ENCODE results near the gene AQP1. TPM values are rescaled to one million over a fixed set of nuclear protein-coding genes. Genes with fewer than 3 reads are reported as not detected.

The AQP1 gene
- total and polyA plus RNA-seq, 2 of the 8 experiments (the other 6 are each of a cell fraction or from before 2014, with no cell fraction given) = 0.18 to 0.19 TPM

- no peak overlapping the region; the same call in 1 of the 2 replicates for H4K8ac ChIP-seq (ENCODE audit: extremely low read depth, insufficient read depth, low read length)
- ChIA-PET CTCF (ENCODE audit: partially characterized antibody) (interaction anchor here (0.8 to 2.0 kb wide), 6 partner anchors 10 to 138 kb away, joined by 3 to 9 read pairs (median 4); no protein-coding TSS in a partner anchor), POLR2A (ENCODE audit: partially characterized antibody) (interaction anchor here (0.8 kb wide), 1 partner anchor 11 kb away, joined by 3 read pairs; no protein-coding TSS in a partner anchor)
- no peak overlapping the region for H2BK15ac ChIP-seq (ENCODE audit: low read length)
- H3K36me3 ChIP-seq (ENCODE audit: control insufficient read depth in 2 of 4, insufficient read depth in 4 of 4, low read length in 3 of 4) = no peaks in the 10 kb centered on the region
- H2BK20ac ChIP-seq (ENCODE audit: low read length) = no peak overlapping the region
- no peak overlapping the region for H2BK12ac ChIP-seq (ENCODE audit: low read depth, low read length)
- H3K56ac ChIP-seq (replicated peaks; ENCODE audit: insufficient read length, low read depth, low read length) = no peak overlapping the region
- H3K27me3 ChIP-seq (replicated peaks in 1 of 4; ENCODE audit: control insufficient read depth in 3 of 4, extremely low read depth in 1 of 4, insufficient read depth in 3 of 4, low read length in 3 of 4) = no peaks in the 10 kb centered on the region; a peak in 1 of 7 replicates
- H3K23ac ChIP-seq (ENCODE audit: insufficient read length) = no peak overlapping the region
- no peak overlapping the region for H3K4me3 ChIP-seq (ENCODE audit: extremely low read depth in 1 of 4, insufficient read depth in 2 of 4, low read depth in 3 of 4, low read length in 4 of 4)
- no peaks in the 10 kb centered on the region for H3K79me2 ChIP-seq (ENCODE audit: control insufficient read depth in 1 of 2, insufficient read depth in 2 of 2, low read length in 2 of 2)
- no peak overlapping the region for H4K91ac ChIP-seq (replicated peaks; ENCODE audit: insufficient read length, low read length)
- no peak overlapping the region for H2AFZ ChIP-seq (ENCODE audit: low read length)
- no peak overlapping the region for H2BK120ac ChIP-seq (replicated peaks; ENCODE audit: low read depth, low read length)
- H3K4me1 ChIP-seq (replicated peaks in 1 of 4; ENCODE audit: control insufficient read depth in 3 of 4, insufficient read depth in 4 of 4, low read length in 3 of 4) = no peaks in the 10 kb centered on the region
- no peak overlapping the region for H3K9ac ChIP-seq (replicated peaks in 1 of 4; ENCODE audit: extremely low read depth in 1 of 4, low read depth in 3 of 4, low read length in 3 of 4)
- H3K27ac ChIP-seq (ENCODE audit: low read depth, low read length) = no peak overlapping the region
- no peak for FAIRE-seq
- no peak overlapping the region for H2AK5ac ChIP-seq (ENCODE audit: low read depth, low read length)
- WGBS, 2 experiments (ENCODE audit: extremely low coverage in 1 of 2, insufficient coverage in 1 of 2, insufficient read length in 1 of 2, insufficient replicate concordance in 2 of 2, low coverage in 1 of 2, low lambda C conversion rate in 2 of 2, missing lambda C conversion rate in 1 of 2) = 90% methylated on average over 9 of the region's 9 CpGs; no CpG with 5 or more reads in 1 of the 2 experiments
- H3K4me2 ChIP-seq (ENCODE audit: insufficient read depth in 1 of 2, low read depth in 2 of 2, low read length in 2 of 2) = no peak overlapping the region
- H3K79me1 ChIP-seq (ENCODE audit: low read depth, low read length) = no peaks in the 10 kb centered on the region
- H3K14ac ChIP-seq (ENCODE audit: insufficient read length) = no peak overlapping the region
- H2BK5ac ChIP-seq (ENCODE audit: low read depth, low read length) = no peak overlapping the region
- H3K9me3 ChIP-seq (ENCODE audit: insufficient read depth in 2 of 2, low read depth in 1 of 2, low read length in 1 of 2) = no peaks in the 10 kb centered on the region
- no peak overlapping the region for H3K18ac ChIP-seq (ENCODE audit: extremely low read depth, low read length)
- H3K4ac ChIP-seq (replicated peaks; ENCODE audit: insufficient read length, low read depth, low read length) = no peak overlapping the region
- H4K5ac ChIP-seq (ENCODE audit: insufficient read length, low read depth, low read length) = no peak overlapping the region
- H3K23me2 ChIP-seq (ENCODE audit: low read depth, low read length) = no peaks in the 10 kb centered on the region
- H4K20me1 ChIP-seq (replicated peaks in 1 of 2; ENCODE audit: control insufficient read depth in 1 of 2, insufficient read depth in 2 of 2, low read length in 2 of 2) = no peaks in the 10 kb centered on the region
- DNase-seq (ENCODE audit: low read depth in 1 of 2, low spot score in 2 of 2) = no peak
- TF ChIP-seq SAP30 (IDR thresholded peaks at IDR 0.05; ENCODE audit: insufficient read depth, insufficient replicate concordance, low read length) = no peak
- TF ChIP-seq RNF2 (IDR thresholded peaks at IDR 0.05; ENCODE audit: borderline replicate concordance, low read depth, low read length, missing control alignments, poor library complexity, severe bottlenecking) = no peak
- TF ChIP-seq SUZ12 (IDR thresholded peaks at IDR 0.05; ENCODE audit: low read length) = no peak
- TF ChIP-seq JUN (IDR thresholded peaks at IDR 0.05; ENCODE audit: low read depth, low read length) = no peak
- TF ChIP-seq CTCF (IDR thresholded peaks at IDR 0.05; ENCODE audit: control extremely low read depth in 1 of 3, insufficient read depth in 1 of 3, low read depth in 1 of 3, low read length in 3 of 3) = no peak
- TF ChIP-seq RAD21 (IDR thresholded peaks at IDR 0.05 in 1 of 2, conservative IDR thresholded peaks at IDR 0.05 in 1 of 2; ENCODE audit: low read depth in 2 of 2, low read length in 2 of 2) = no peak
- no peak for TF ChIP-seq RBBP5 (IDR thresholded peaks at IDR 0.05; ENCODE audit: borderline replicate concordance, low read depth, low read length)
- TF ChIP-seq SP2 (IDR thresholded peaks at IDR 0.05; ENCODE audit: low read length) = no peak
- TF ChIP-seq JUND (IDR thresholded peaks at IDR 0.05; ENCODE audit: low read length) = no peak
- no peak for TF ChIP-seq RFX5 (IDR thresholded peaks at IDR 0.05; ENCODE audit: borderline replicate concordance, low read depth, low read length)
- no peak for TF ChIP-seq SP1 (IDR thresholded peaks at IDR 0.05; ENCODE audit: low read depth, low read length)
Observed at GRCh38 chr7:30922596-30922995, 10.9 kb downstream of the AQP1 start.
